HEK293 (cell line): Measurements from ENCODE around the gene CYP2C8.
"Not testable (repeated sequence)": the region's sequence is repeated elsewhere in the genome, so short reads cannot be mapped to it uniquely, and the experiment has no call there.

ENCODE experiments used
- CTCF ChIA-PET: fragments of 350-600 bp; formaldehyde crosslinking; extraction: SDS; loops from one replicate; lab custom pipeline; 2021; ENCODE audit warnings: antibody characterized with exemption; lab: Yijun Ruan, JAX
- POLR2A ChIA-PET: fragments of 300-600 bp; formaldehyde crosslinking; extraction: SDS; loops from one replicate; lab custom pipeline; 2020; ENCODE audit warnings: antibody characterized with exemption, inconsistent platforms; lab: Yijun Ruan, JAX
- H3K27ac ChIP-seq: fragments of 200-500 bp; sonication (Bioruptor generic); 2 replicates; pipeline ENCODE4 v1.5.1; 2014; ENCODE audit warnings: low read depth, low read length, control low read depth, inconsistent platforms; ENCODE audit errors: extremely low read depth
- H3K36me3 ChIP-seq, 2 experiments: fragments of 200-500 bp in 1 of 2; sonication (Bioruptor generic) in 1 of 2; 1 replicate in 1 of 2; 2 replicates in 1 of 2; pipeline ENCODE4 v1.5.1; 2014 to 2017; ENCODE audit warnings: inconsistent platforms in 2 of 2, low read length in 2 of 2; ENCODE audit not compliant: control insufficient read depth in 2 of 2, insufficient read depth in 1 of 2
- H3K4me1 ChIP-seq: fragments of 200-500 bp; sonication (Bioruptor generic); 2 replicates; pipeline ENCODE4 v1.5.1; 2014; ENCODE audit warnings: mild to moderate bottlenecking, low read length, inconsistent platforms; ENCODE audit not compliant: control insufficient read depth, insufficient read depth
- H3K4me3 ChIP-seq: 2 replicates; pipeline ENCODE4 v1.5.1; 2011; ENCODE audit warnings: low read depth, mild to moderate bottlenecking, control low read depth, low read length, moderate library complexity
- H3K9me3 ChIP-seq: fragments of 200-500 bp; sonication (Bioruptor generic); 2 replicates; pipeline ENCODE4 v1.5.1; 2014; ENCODE audit warnings: low read depth, low read length, inconsistent platforms; ENCODE audit not compliant: control insufficient read depth, insufficient read depth
- KLF16 ChIP-seq: fragments of 450-650 bp; formaldehyde crosslinking; IDR thresholded peaks from 2 replicates; pipeline ENCODE4 v1.5.1; 2017; ENCODE audit warnings: missing biosample characterization, missing genetic modification characterization
- PRDM4 ChIP-seq: fragments of 450-650 bp; formaldehyde crosslinking; IDR thresholded peaks from 2 replicates; pipeline ENCODE4 v1.5.1; 2017; ENCODE audit warnings: missing biosample characterization, missing genetic modification characterization
- REPIN1 ChIP-seq: fragments of 450-650 bp; formaldehyde crosslinking; IDR thresholded peaks from 2 replicates; pipeline ENCODE4 v1.5.1; 2017; ENCODE audit warnings: missing biosample characterization, missing genetic modification characterization, low read depth
- TCF7L2 ChIP-seq: IDR thresholded peaks from 2 replicates; pipeline ENCODE4 v1.6.1; 2011; ENCODE audit warnings: low read depth, mild to moderate bottlenecking, inconsistent platforms, low read length, moderate library complexity, borderline replicate concordance
- ZBTB49 ChIP-seq: fragments of 450-650 bp; formaldehyde crosslinking; IDR thresholded peaks from 2 replicates; pipeline ENCODE4 v1.5.1; 2016; ENCODE audit warnings: missing biosample characterization, missing genetic modification characterization, low read depth
- ZFHX2 ChIP-seq: fragments of 450-650 bp; formaldehyde crosslinking; conservative IDR thresholded peaks from 2 replicates; pipeline ENCODE4 v1.5.1; 2016; ENCODE audit warnings: missing biosample characterization, missing genetic modification characterization
- ZNF132 ChIP-seq: fragments of 450-650 bp; formaldehyde crosslinking; IDR thresholded peaks from 2 replicates; pipeline ENCODE4 v1.5.1; 2017; ENCODE audit warnings: missing biosample characterization, missing genetic modification characterization, borderline replicate concordance
- ZNF221 ChIP-seq: fragments of 450-650 bp; formaldehyde crosslinking; IDR thresholded peaks from 2 replicates; pipeline ENCODE4 v1.5.1; 2017; ENCODE audit warnings: missing biosample characterization, missing genetic modification characterization, borderline replicate concordance
- ZNF311 ChIP-seq: fragments of 450-650 bp; formaldehyde crosslinking; IDR thresholded peaks from 2 replicates; pipeline ENCODE4 v1.5.1; 2017; ENCODE audit warnings: missing biosample characterization, missing genetic modification characterization, borderline replicate concordance
- ZNF394 ChIP-seq: fragments of 450-650 bp; formaldehyde crosslinking; IDR thresholded peaks from 2 replicates; pipeline ENCODE4 v1.5.1; 2016; ENCODE audit warnings: missing biosample characterization, missing genetic modification characterization, mild to moderate bottlenecking, moderate library complexity, borderline replicate concordance
- ZNF398 ChIP-seq: fragments of 450-650 bp; formaldehyde crosslinking; IDR thresholded peaks from 2 replicates; pipeline ENCODE4 v1.5.1; 2017; ENCODE audit warnings: missing biosample characterization, missing genetic modification characterization
- ZNF473 ChIP-seq: fragments of 450-650 bp; formaldehyde crosslinking; IDR thresholded peaks from 2 replicates; pipeline ENCODE4 v1.5.1; 2017; ENCODE audit warnings: missing biosample characterization, missing genetic modification characterization
- ZNF488 ChIP-seq: fragments of 450-650 bp; formaldehyde crosslinking; IDR thresholded peaks from 2 replicates; pipeline ENCODE4 v1.5.1; 2016; ENCODE audit warnings: missing biosample characterization, missing genetic modification characterization
- ZNF530 ChIP-seq: fragments of 450-650 bp; formaldehyde crosslinking; IDR thresholded peaks from 2 replicates; pipeline ENCODE4 v1.5.1; 2016; ENCODE audit warnings: low read depth, missing biosample characterization, missing genetic modification characterization
- ZNF580 ChIP-seq: fragments of 450-650 bp; formaldehyde crosslinking; IDR thresholded peaks from 2 replicates; pipeline ENCODE4 v1.5.1; 2016; ENCODE audit warnings: missing biosample characterization, missing genetic modification characterization
- ZNF626 ChIP-seq: fragments of 450-650 bp; sonication (Bioruptor Pico); formaldehyde crosslinking; IDR thresholded peaks from 2 replicates; pipeline ENCODE4 v1.5.1; 2018; ENCODE audit warnings: missing biosample characterization, missing genetic modification characterization, inconsistent platforms
- ZNF677 ChIP-seq: fragments of 450-650 bp; IDR thresholded peaks from 2 replicates; pipeline ENCODE4 v1.5.0; 2018; ENCODE audit warnings: missing biosample characterization, mild to moderate bottlenecking, missing genetic modification characterization, moderate library complexity
- ZNF785 ChIP-seq: fragments of 450-650 bp; formaldehyde crosslinking; IDR thresholded peaks from 2 replicates; pipeline ENCODE4 v1.5.1; 2016; ENCODE audit warnings: missing biosample characterization, missing genetic modification characterization
- ZSCAN5A ChIP-seq: fragments of 450-650 bp; formaldehyde crosslinking; IDR thresholded peaks from 2 replicates; pipeline ENCODE4 v1.5.1; 2016; ENCODE audit warnings: missing biosample characterization, missing genetic modification characterization

CYP2C8 gene

GRCh38 chr10:95069286-95069685, at the start of gene CYP2C8:
TSS of gene CYP2C8 (minus strand) at chr10:95069497. CDS start at chr10:95069402, 95 bp downstream.
- H3K27ac ChIP-seq = no peak within 1 kb of the TSS
- H3K4me1 ChIP-seq = no peaks in the 10 kb centered on the region
- ChIA-PET POLR2A (no interaction called here), CTCF (interaction anchor here (0.6 kb wide), 1 partner anchor 356 kb away, joined by 3 read pairs; no protein-coding TSS in a partner anchor)
- no peak for TF ChIP-seq ZNF398 (tag by site-specific recombination)
- no peak for TF ChIP-seq ZNF132 (tag by site-specific recombination)
- no peak for TF ChIP-seq ZNF530 (tag by site-specific recombination)
- no peak for TF ChIP-seq ZNF677
- TF ChIP-seq ZNF394 (tag by site-specific recombination) = no peak
- no peak for TF ChIP-seq ZSCAN5A
- TF ChIP-seq ZFHX2 (tag by site-specific recombination) = no peak
- TF ChIP-seq ZNF626 = no peak
- no peaks in the 10 kb centered on the region for H3K36me3 ChIP-seq
- H3K9me3 ChIP-seq = no peaks in the 10 kb centered on the region
- H3K4me3 ChIP-seq = no peak within 1 kb of the TSS

GRCh38 chr10:95116869-95117269, 47.6 kb upstream of the CYP2C8 start:
- Histone ChIP-seq H3K36me3 (no peaks in the 10 kb centered on the region), H3K4me1 (no peaks in the 10 kb centered on the region), H3K9me3 (no peaks in the 10 kb centered on the region), H3K4me3 (no peak overlapping the region), H3K27ac (no peak overlapping the region)
- POLR2A ChIA-PET = no interaction called here
- TF ChIP-seq ZNF221 = no peak
- TF ChIP-seq PRDM4 (tag by site-specific recombination) = no peak
- no peak for TF ChIP-seq ZNF488 (tag by site-specific recombination)
- no peak for TF ChIP-seq TCF7L2
- no peak for TF ChIP-seq ZNF580 (tag by site-specific recombination)
- no peak for TF ChIP-seq ZBTB49 (tag by site-specific recombination)
- TF ChIP-seq KLF16 (tag by site-specific recombination) = no peak
- no peak for TF ChIP-seq REPIN1 (tag by site-specific recombination)
- no peak for TF ChIP-seq ZNF311
- TF ChIP-seq ZNF473 (tag by site-specific recombination) = no peak
- TF ChIP-seq ZNF785 = no peak
- CTCF ChIA-PET = no interaction called here

GRCh38 chr10:95110823-95111222, 41.5 kb upstream of the CYP2C8 start:
- POLR2A ChIA-PET, H3K9me3 ChIP-seq, CTCF ChIA-PET, H3K4me3 ChIP-seq, H3K4me1 ChIP-seq, H3K36me3 ChIP-seq, H3K27ac ChIP-seq: not testable (repeated sequence)
